DOHH2 (cell line): ENCODE data around the gene DDAH2.

Source experiments
- H3F3A ChIP-seq: fragments of 200-600 bp; sonication (generic), shearing (Covaris generic); 2 replicates; pipeline ENCODE4 v1.6.0; 2016; ENCODE audit warnings: antibody characterized with exemption, mild to moderate bottlenecking; ENCODE audit not compliant: control insufficient read depth, insufficient read depth
- H3K27ac ChIP-seq: fragments of 200-600 bp; sonication (generic); 2 replicates; pipeline ENCODE4 v1.5.1; 2014; ENCODE audit warnings: low read depth, mild to moderate bottlenecking, low read length, moderate library complexity
- H3K27me3 ChIP-seq: fragments of 200-600 bp; sonication (generic); 2 replicates; pipeline ENCODE4 v1.6.1; 2014; ENCODE audit warnings: mild to moderate bottlenecking, low read length, mixed read lengths; ENCODE audit not compliant: control insufficient read depth
- H3K36me3 ChIP-seq: fragments of 200-600 bp; sonication (generic); 2 replicates; pipeline ENCODE4 v1.6.1; 2014; ENCODE audit warnings: mild to moderate bottlenecking, low read length, moderate library complexity, mixed read lengths; ENCODE audit not compliant: control insufficient read depth
- H3K4me1 ChIP-seq: fragments of 200-600 bp; sonication (generic); 2 replicates; pipeline ENCODE4 v1.6.1; 2014; ENCODE audit warnings: mild to moderate bottlenecking, low read length, mixed read lengths; ENCODE audit not compliant: control insufficient read depth
- H3K4me2 ChIP-seq: fragments of 200-600 bp; sonication (generic); 2 replicates; pipeline ENCODE4 v1.6.0; 2014; ENCODE audit warnings: mild to moderate bottlenecking, low read length, moderate library complexity
- H3K4me3 ChIP-seq: fragments of 200-600 bp; sonication (generic); 2 replicates; pipeline ENCODE4 v1.5.1; 2014; ENCODE audit warnings: mild to moderate bottlenecking, low read length, mixed read lengths
- H3K79me2 ChIP-seq: fragments of 200-600 bp; sonication (generic); 2 replicates; pipeline ENCODE4 v1.6.1; 2014; ENCODE audit warnings: mild to moderate bottlenecking, low read length, mixed read lengths; ENCODE audit not compliant: control insufficient read depth
- H3K9me2 ChIP-seq: fragments of 200-600 bp; sonication (generic); replicated peaks from 2 replicates; pipeline ENCODE4 v1.6.1; 2014; ENCODE audit warnings: mild to moderate bottlenecking, low read length, mixed read lengths; ENCODE audit not compliant: control insufficient read depth
- H3K9me3 ChIP-seq: fragments of 200-600 bp; sonication (generic); 2 replicates; pipeline ENCODE4 v1.6.1; 2014; ENCODE audit warnings: antibody characterized with exemption, low read length, mixed read lengths; ENCODE audit not compliant: control insufficient read depth, insufficient read depth
- H4K20me1 ChIP-seq: fragments of 200-600 bp; sonication (generic); 2 replicates; pipeline ENCODE4 v1.6.0; 2014; ENCODE audit warnings: low read depth, mild to moderate bottlenecking, antibody characterized with exemption, low read length, moderate library complexity; ENCODE audit not compliant: control insufficient read depth, insufficient read depth
- CTCF ChIP-seq: fragments of 200-600 bp; sonication (generic); IDR thresholded peaks from one replicate; pipeline ENCODE4 v1.5.1; 2014; ENCODE audit warnings: antibody characterized with exemption, mild to moderate bottlenecking, low read depth, low read length; ENCODE audit not compliant: poor library complexity, severe bottlenecking
- EZH2phosphoT487 ChIP-seq: fragments of 200-600 bp; sonication (generic); IDR thresholded peaks from 2 replicates; pipeline ENCODE4 v1.6.1; 2017; ENCODE audit warnings: borderline replicate concordance, mild to moderate bottlenecking, antibody characterized with exemption, low read length, moderate library complexity, mixed read lengths

DDAH2 gene

GRCh38 chr6:31727034-31727716, 1.9 kb downstream of the DDAH2 start:
- H4K20me1 ChIP-seq, result 0 out of 2 replicates have a peak, but pooled peaks cover 6% of the 10 kb centered on the region
- no peak for TF ChIP-seq EZH2phosphoT487
- no peak for TF ChIP-seq CTCF
- H3K27ac ChIP-seq, result peak overlapping the region; percentile 62
- H3K36me3 ChIP-seq, result peaks cover 42% of the 10 kb centered on the region
- H3K4me3 ChIP-seq, result peak overlapping the region; percentile 36; the same call in 1 of the 2 replicates
- H3F3A ChIP-seq, result peaks cover 19% of the 10 kb centered on the region
- peak overlapping the region; percentile 56 for H3K4me2 ChIP-seq
- H3K79me2 ChIP-seq, result no peaks in the 10 kb centered on the region
- H3K4me1 ChIP-seq, result peaks cover 41% of the 10 kb centered on the region
- H3K9me3 ChIP-seq, result no peaks in the 10 kb centered on the region
- no peaks in the 10 kb centered on the region for H3K27me3 ChIP-seq
- no peaks in the 10 kb centered on the region for H3K9me2 ChIP-seq

- TF ChIP-seq EZH2phosphoT487 (no peak), CTCF (no peak)
- Histone ChIP-seq H3F3A (peaks cover 8% of the 10 kb centered on the region), H3K36me3 (peaks cover 29% of the 10 kb centered on the region), H3K9me2 (no peaks in the 10 kb centered on the region), H3K27ac (no peak overlapping the region), H3K4me2 (no peak overlapping the region), H3K79me2 (no peaks in the 10 kb centered on the region), H3K9me3 (no peaks in the 10 kb centered on the region), H3K4me3 (no peak overlapping the region), H4K20me1 (0 out of 2 replicates have a peak, but pooled peaks cover 6% of the 10 kb centered on the region), H3K4me1 (peaks cover 41% of the 10 kb centered on the region), H3K27me3 (peaks cover 8% of the 10 kb centered on the region; the same call in 1 of the 2 replicates)
These were observed 3.4 kb downstream of the DDAH2 start for GRCh38 chr6:31725502-31726350.

GRCh38 chr6:31723980-31724691, 5.0 kb downstream of the DDAH2 start:
- TF ChIP-seq CTCF (no peak), EZH2phosphoT487 (no peak)

More at GRCh38 chr6:31723980-31724691, 5.0 kb downstream of the DDAH2 start:
- Histone ChIP-seq H3K27ac (no peak overlapping the region), H3F3A (peaks cover 3% of the 10 kb centered on the region), H3K4me1 (peaks cover 25% of the 10 kb centered on the region), H3K79me2 (no peaks in the 10 kb centered on the region), H3K27me3 (peaks cover 10% of the 10 kb centered on the region; the same call in 1 of the 2 replicates), H3K4me3 (no peak overlapping the region), H3K4me2 (no peak overlapping the region), H3K9me2 (no peaks in the 10 kb centered on the region), H3K9me3 (no peaks in the 10 kb centered on the region), H4K20me1 (0 out of 2 replicates have a peak, but pooled peaks cover 3% of the 10 kb centered on the region), H3K36me3 (peaks cover 22% of the 10 kb centered on the region)
